DOHH2 (cell line): ENCODE data around the gene CYRIA.

ENCODE experiments used
- EZH2phosphoT487 ChIP-seq: fragments of 200-600 bp; sonication (generic); IDR thresholded peaks from 2 replicates; pipeline ENCODE4 v1.6.1; 2017; ENCODE audit warnings: borderline replicate concordance, mild to moderate bottlenecking, antibody characterized with exemption, low read length, moderate library complexity, mixed read lengths
- TF ChIP-seq, protein P1 (sequence below): fragments of 200-600 bp; sonication (generic); IDR thresholded peaks from one replicate; pipeline ENCODE4 v1.5.1; 2014; ENCODE audit warnings: antibody characterized with exemption, mild to moderate bottlenecking, low read depth, low read length; ENCODE audit not compliant: poor library complexity, severe bottlenecking

DNA sequence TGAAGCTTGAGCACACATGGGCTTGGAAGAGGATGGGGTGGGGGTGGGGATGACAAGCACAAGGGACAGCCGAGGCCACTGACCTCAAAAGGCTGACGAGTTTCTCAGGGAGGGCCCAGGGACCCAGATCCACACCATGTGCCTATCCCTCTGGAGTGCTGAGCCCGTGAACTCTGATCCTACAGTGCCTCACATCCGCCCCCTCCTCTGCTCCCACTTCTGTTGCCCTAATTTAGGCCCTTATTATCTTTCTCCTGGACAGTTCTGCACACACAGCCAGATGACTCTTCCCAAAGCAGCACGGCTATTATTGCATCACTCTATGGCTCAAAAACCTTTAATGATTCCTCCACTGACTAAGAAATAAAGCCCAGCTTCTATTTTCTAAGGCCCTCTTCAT is 24.8 kb downstream of the CYRIA start:
- TF ChIP-seq, protein P1, sequence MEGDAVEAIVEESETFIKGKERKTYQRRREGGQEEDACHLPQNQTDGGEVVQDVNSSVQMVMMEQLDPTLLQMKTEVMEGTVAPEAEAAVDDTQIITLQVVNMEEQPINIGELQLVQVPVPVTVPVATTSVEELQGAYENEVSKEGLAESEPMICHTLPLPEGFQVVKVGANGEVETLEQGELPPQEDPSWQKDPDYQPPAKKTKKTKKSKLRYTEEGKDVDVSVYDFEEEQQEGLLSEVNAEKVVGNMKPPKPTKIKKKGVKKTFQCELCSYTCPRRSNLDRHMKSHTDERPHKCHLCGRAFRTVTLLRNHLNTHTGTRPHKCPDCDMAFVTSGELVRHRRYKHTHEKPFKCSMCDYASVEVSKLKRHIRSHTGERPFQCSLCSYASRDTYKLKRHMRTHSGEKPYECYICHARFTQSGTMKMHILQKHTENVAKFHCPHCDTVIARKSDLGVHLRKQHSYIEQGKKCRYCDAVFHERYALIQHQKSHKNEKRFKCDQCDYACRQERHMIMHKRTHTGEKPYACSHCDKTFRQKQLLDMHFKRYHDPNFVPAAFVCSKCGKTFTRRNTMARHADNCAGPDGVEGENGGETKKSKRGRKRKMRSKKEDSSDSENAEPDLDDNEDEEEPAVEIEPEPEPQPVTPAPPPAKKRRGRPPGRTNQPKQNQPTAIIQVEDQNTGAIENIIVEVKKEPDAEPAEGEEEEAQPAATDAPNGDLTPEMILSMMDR: no peak
- no peak for TF ChIP-seq EZH2phosphoT487
